GM23248 (cell line): ENCODE results near the gene GCNA.

Experiments
- EZH2 ChIP-seq: fragments of 200-600 bp; sonication (generic); IDR thresholded peaks from 2 replicates; pipeline ENCODE4 v1.6.1; 2018; ENCODE audit warnings: antibody characterized with exemption, mild to moderate bottlenecking; ENCODE audit not compliant: insufficient read depth, poor library complexity, severe bottlenecking
- EZH2phosphoT487 ChIP-seq: fragments of 200-600 bp; sonication (generic); IDR thresholded peaks from 2 replicates; pipeline ENCODE4 v1.6.1; 2018; ENCODE audit warnings: antibody characterized with exemption, moderate library complexity, mild to moderate bottlenecking, low read depth; ENCODE audit not compliant: insufficient read depth

GRCh38 chrX:71577682-71578081, 555 bp upstream of the GCNA start:
- TF ChIP-seq EZH2: no peak
- TF ChIP-seq EZH2phosphoT487: no peak
